Skin epidermis (tissue), 12 donors: ENCODE results near the gene PARP3.
"Not testable (repeated sequence)": the region's sequence is repeated elsewhere in the genome, so short reads cannot be mapped to it uniquely, and the experiment has no call there.

Source experiments
- H3K27ac ChIP-seq, 21 experiments: fragments of 200-600 bp; sonication (generic) in 11 of 21; one replicate each; pipeline ENCODE4 v1.5.0; 2020; ENCODE audit warnings: mild to moderate bottlenecking in 3 of 21, inconsistent platforms in 2 of 21, moderate library complexity in 2 of 21
- H3K4me3 ChIP-seq, 7 experiments: fragments of 200-600 bp; sonication (generic) in 2 of 7; one replicate each; pipeline ENCODE4 v1.5.0; 2020; ENCODE audit warnings: inconsistent platforms in 2 of 7, mild to moderate bottlenecking in 2 of 7, moderate library complexity in 1 of 7

Gene PARP3

GRCh38 chr3:51975852-51976549, 33.8 kb downstream of the PARP3 start:
- Histone ChIP-seq H3K27ac (peak overlapping the region in 12 of 21 experiments; percentile 17 to 93 (median 80)), H3K4me3 (peak overlapping the region in 6 of 7 experiments; percentile 51 to 67 (median 60))

GRCh38 chr3:51977446-51978142, 35.4 kb downstream of the PARP3 start:
- peak overlapping the region in 9 of 21 experiments; percentile 4 to 61 (median 53) for H3K27ac ChIP-seq
- H3K4me3 ChIP-seq: no peak overlapping the region

GRCh38 chr3:51978143-51978502, 36.0 kb downstream of the PARP3 start:
- Histone ChIP-seq H3K4me3 (no peak overlapping the region), H3K27ac (peak overlapping the region in 7 of 21 experiments; percentile 15 to 61 (median 53))

GRCh38 chr3:51980253-51980652, 38.1 kb downstream of the PARP3 start:
- Histone ChIP-seq H3K27ac (no peak overlapping the region), H3K4me3 (no peak overlapping the region)

GRCh38 chr3:51982352-51982837, 40.2 kb downstream of the PARP3 start:
- H3K27ac ChIP-seq: peak overlapping the region in 20 of 21 experiments; percentile 75 to 96 (median 91)
- peak overlapping the region; percentile 32 to 63 (median 49) for H3K4me3 ChIP-seq

- Histone ChIP-seq H3K4me3 (peak within 1 kb of the TSS; percentile 32 to 63 (median 49)), H3K27ac (peak within 1 kb of the TSS; percentile 75 to 96 (median 91))
Measured at GRCh38 chr3:51982838-51983577, 40.8 kb downstream of the PARP3 start, which contains the start of gene ACY1. ACY1 (plus strand) TSS chr3:51983535; CDS start chr3:51984065, 530 bp downstream.

- H3K4me3 ChIP-seq: peak overlapping the region; percentile 32 to 63 (median 49)
- peak overlapping the region; percentile 75 to 96 (median 91) for H3K27ac ChIP-seq
Measured at GRCh38 chr3:51983578-51984268, 41.6 kb downstream of the PARP3 start.

GRCh38 chr3:51984269-51984647, 42.1 kb downstream of the PARP3 start:
- Histone ChIP-seq H3K4me3 (peak overlapping the region in 2 of 7 experiments; percentile 32 to 63), H3K27ac (peak overlapping the region in 17 of 21 experiments; percentile 7 to 96 (median 92))

- peak overlapping the region in 1 of 21 experiments; percentile 94 for H3K27ac ChIP-seq
- no peak overlapping the region for H3K4me3 ChIP-seq
Measured at GRCh38 chr3:51985063-51985462, 42.9 kb downstream of the PARP3 start.

GRCh38 chr3:51986010-51986947, 44.1 kb downstream of the PARP3 start:
- peak overlapping the region in 1 of 21 experiments; percentile 44 for H3K27ac ChIP-seq
- H3K4me3 ChIP-seq: no peak overlapping the region

GRCh38 chr3:51987568-51987967, 45.4 kb downstream of the PARP3 start:
- H3K27ac ChIP-seq: no peak overlapping the region

GRCh38 chr3:51988286-51989146, 46.4 kb downstream of the PARP3 start:
- Histone ChIP-seq H3K27ac (peak overlapping the region in 1 of 21 experiments; percentile 11), H3K4me3 (no peak overlapping the region)

More at GRCh38 chr3:51987568-51987967, 45.4 kb downstream of the PARP3 start:
- H3K4me3 ChIP-seq: no peak overlapping the region

- H3K27ac ChIP-seq: peak overlapping the region in 1 of 21 experiments; percentile 34
- H3K4me3 ChIP-seq: not testable (repeated sequence)
Measured at GRCh38 chr3:51990501-51990971, 48.4 kb downstream of the PARP3 start.

GRCh38 chr3:51992017-51992682, 50.0 kb downstream of the PARP3 start:
- no peak overlapping the region for H3K27ac ChIP-seq

GRCh38 chr3:51993657-51994056, 51.5 kb downstream of the PARP3 start:
- H3K4me3 ChIP-seq: not testable (repeated sequence)
- peak overlapping the region in 1 of 21 experiments; percentile 27 for H3K27ac ChIP-seq

More at GRCh38 chr3:51992017-51992682, 50.0 kb downstream of the PARP3 start:
- no peak overlapping the region for H3K4me3 ChIP-seq

- Histone ChIP-seq H3K4me3 (peak overlapping the region; percentile 60 to 89 (median 81)), H3K27ac (peak overlapping the region in 16 of 21 experiments; percentile 88 to 99 (median 92))
Measured at GRCh38 chr3:51994530-51994929, 52.4 kb downstream of the PARP3 start.
